Activated T-cell treated with anti-CD3 and anti-CD28 coated beads for 1 hour (primary cell): ENCODE results near the gene IQCH.
A peak's percentile ranks its signal among the peaks of the same experiment; 100 is the strongest.

Experiments
- DNase-seq: peaks from one replicate; pipeline ENCODE4 v3.0.0-alpha.2; 2020; ENCODE audit warnings: low read depth

The IQCH gene

GRCh38 chr15:67254238-67255175, at the start of gene IQCH, which contains the start of gene AAGAB:
TSS of gene IQCH (plus strand) at chr15:67254786. CDS start at chr15:67254897, 111 bp downstream.
TSS of gene AAGAB (minus strand) at chr15:67254661. CDS start at chr15:67254631, 30 bp downstream.
- DNase-seq: peak; percentile 97

- DNase-seq: no peak
Measured at GRCh38 chr15:67207555-67208207, 46.9 kb upstream of the IQCH start.

GRCh38 chr15:67208396-67208795, 46.2 kb upstream of the IQCH start:
- DNase-seq: no peak

GRCh38 chr15:67210555-67211168, 43.9 kb upstream of the IQCH start:
- no peak for DNase-seq

- DNase-seq: no peak
Measured at GRCh38 chr15:67212684-67213367, 41.8 kb upstream of the IQCH start.

GRCh38 chr15:67215102-67215501, 39.5 kb upstream of the IQCH start:
- no peak for DNase-seq

- DNase-seq: no peak
Measured at GRCh38 chr15:67216859-67217258, 37.7 kb upstream of the IQCH start.

GRCh38 chr15:67218428-67218827, 36.2 kb upstream of the IQCH start:
- no peak for DNase-seq

GRCh38 chr15:67219288-67219687, 35.3 kb upstream of the IQCH start:
- no peak for DNase-seq

GRCh38 chr15:67224889-67225288, 29.7 kb upstream of the IQCH start:
- DNase-seq: no peak

- DNase-seq: no peak
Measured at GRCh38 chr15:67225336-67225735, 29.2 kb upstream of the IQCH start.

- DNase-seq: no peak
Measured at GRCh38 chr15:67227431-67227830, 27.2 kb upstream of the IQCH start.

- no peak for DNase-seq
Measured at GRCh38 chr15:67227846-67228245, 26.7 kb upstream of the IQCH start.

- DNase-seq: no peak
Measured at GRCh38 chr15:67228286-67228685, 26.3 kb upstream of the IQCH start.

- no peak for DNase-seq
Measured at GRCh38 chr15:67230504-67230903, 24.1 kb upstream of the IQCH start.

- DNase-seq: no peak
Measured at GRCh38 chr15:67232591-67232990, 22.0 kb upstream of the IQCH start.

GRCh38 chr15:67240235-67241131, 14.1 kb upstream of the IQCH start:
- DNase-seq: peak; percentile 5

- DNase-seq: no peak
Measured at GRCh38 chr15:67241132-67241855, 13.3 kb upstream of the IQCH start.

GRCh38 chr15:67242708-67243111, 11.9 kb upstream of the IQCH start:
- no peak for DNase-seq

GRCh38 chr15:67244971-67245478, 9.6 kb upstream of the IQCH start:
- DNase-seq: no peak
